ENCODE data around the gene AOPEP. TPM values are rescaled to one million over a fixed set of nuclear protein-coding genes. Genes with fewer than 3 reads are reported as not detected.

Gene AOPEP
- total RNA-seq, 1 experiment from 2014 or later = 15.0 TPM

DNA sequence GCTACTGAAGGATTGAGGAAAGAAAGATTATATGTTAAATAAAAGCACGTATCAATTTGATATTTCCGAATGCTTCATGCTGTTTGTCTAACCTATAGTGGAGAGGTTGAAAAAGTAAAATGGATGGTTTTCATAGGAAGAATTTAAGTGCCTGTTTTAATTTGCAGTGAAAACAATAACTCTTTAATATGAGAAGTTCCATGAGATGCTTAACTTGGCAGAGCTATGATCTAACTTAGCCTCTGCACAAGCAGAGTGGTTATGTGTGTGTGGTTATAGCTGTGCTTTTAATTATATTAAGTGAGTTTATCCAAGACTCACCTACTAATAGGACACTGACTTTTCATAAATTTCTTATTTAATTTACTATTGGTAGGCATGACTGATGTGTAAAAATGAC lies 57.4 kb downstream of the AOPEP start:
- H3K27ac ChIP-seq (ENCODE audit: insufficient read length, low read depth, low read length) = no peak overlapping the region

More for the DNA sequence above, 57.4 kb downstream of the AOPEP start:
- H3K4ac ChIP-seq (ENCODE audit: low read depth, low read length) = no peak overlapping the region
- H3K18ac ChIP-seq (ENCODE audit: insufficient read length, low read depth, low read length) = no peak overlapping the region
- H3K9ac ChIP-seq (ENCODE audit: extremely low read depth, insufficient read length, low read length) = no peak overlapping the region
- H3K14ac ChIP-seq (ENCODE audit: insufficient read depth, low read length) = no peak overlapping the region
- no peak overlapping the region for H2BK5ac ChIP-seq (ENCODE audit: insufficient read length, low read length)
- no peak overlapping the region for H3K23ac ChIP-seq (ENCODE audit: insufficient read length, low read depth, low read length)
- no peaks in the 10 kb centered on the region for H3K79me2 ChIP-seq (ENCODE audit: insufficient read depth, low read length)
- no peaks in the 10 kb centered on the region for H4K20me1 ChIP-seq (ENCODE audit: control insufficient read depth, insufficient read depth, insufficient read length)
- no peaks in the 10 kb centered on the region for H3K36me3 Mint-ChIP-seq (ENCODE audit: insufficient read depth in 1 of 3, low read depth in 3 of 3)
- H4K8ac ChIP-seq (replicated peaks; ENCODE audit: insufficient read length, low read depth, low read length) = no peak overlapping the region
- H3K4me3 Mint-ChIP-seq = no peak overlapping the region
- H4K91ac ChIP-seq (ENCODE audit: insufficient read length, low read depth, low read length) = no peak overlapping the region
- H3K27me3 Mint-ChIP-seq (ENCODE audit: low read depth) = no peaks in the 10 kb centered on the region
- no peaks in the 10 kb centered on the region for H3K4me1 ChIP-seq (ENCODE audit: insufficient read depth, low read length)
- H4K5ac ChIP-seq (ENCODE audit: insufficient read length, low read depth, low read length) = no peak overlapping the region
- no peak overlapping the region for H2AK5ac ChIP-seq (ENCODE audit: insufficient read length, low read length)
- no peaks in the 10 kb centered on the region for H3K9me3 Mint-ChIP-seq
- H2BK15ac ChIP-seq (ENCODE audit: low read depth, low read length) = no peak overlapping the region
- H3T11ph ChIP-seq (ENCODE audit: low read length) = no peak overlapping the region
- no CpG with 5 or more reads among the region's 2 CpGs for WGBS (ENCODE audit: extremely low coverage, insufficient read length, low lambda C conversion rate)
- no peak overlapping the region for H3K4me2 ChIP-seq (ENCODE audit: insufficient read depth, insufficient read length, low read length)
- no peaks in the 10 kb centered on the region for H3K23me2 ChIP-seq (ENCODE audit: insufficient read length, low read depth, low read length, poor library complexity, severe bottlenecking)
- H3K4me1 Mint-ChIP-seq = peaks cover 10 to 11% of the 10 kb centered on the region in 2 experiments
- no peaks in the 10 kb centered on the region for H3K79me1 ChIP-seq (ENCODE audit: insufficient read depth, low read depth, low read length, poor library complexity, severe bottlenecking)
- no peak overlapping the region for H2BK12ac ChIP-seq (ENCODE audit: insufficient read length, low read depth, low read length)
- H3K27me3 ChIP-seq (ENCODE audit: insufficient read depth, low read length) = no peaks in the 10 kb centered on the region
- no peak overlapping the region for H3K56ac ChIP-seq (ENCODE audit: insufficient read length, low read depth, low read length)
- no peak overlapping the region for H3K27ac Mint-ChIP-seq
- no peak for DNase-seq
- TF ChIP-seq, protein P1, sequence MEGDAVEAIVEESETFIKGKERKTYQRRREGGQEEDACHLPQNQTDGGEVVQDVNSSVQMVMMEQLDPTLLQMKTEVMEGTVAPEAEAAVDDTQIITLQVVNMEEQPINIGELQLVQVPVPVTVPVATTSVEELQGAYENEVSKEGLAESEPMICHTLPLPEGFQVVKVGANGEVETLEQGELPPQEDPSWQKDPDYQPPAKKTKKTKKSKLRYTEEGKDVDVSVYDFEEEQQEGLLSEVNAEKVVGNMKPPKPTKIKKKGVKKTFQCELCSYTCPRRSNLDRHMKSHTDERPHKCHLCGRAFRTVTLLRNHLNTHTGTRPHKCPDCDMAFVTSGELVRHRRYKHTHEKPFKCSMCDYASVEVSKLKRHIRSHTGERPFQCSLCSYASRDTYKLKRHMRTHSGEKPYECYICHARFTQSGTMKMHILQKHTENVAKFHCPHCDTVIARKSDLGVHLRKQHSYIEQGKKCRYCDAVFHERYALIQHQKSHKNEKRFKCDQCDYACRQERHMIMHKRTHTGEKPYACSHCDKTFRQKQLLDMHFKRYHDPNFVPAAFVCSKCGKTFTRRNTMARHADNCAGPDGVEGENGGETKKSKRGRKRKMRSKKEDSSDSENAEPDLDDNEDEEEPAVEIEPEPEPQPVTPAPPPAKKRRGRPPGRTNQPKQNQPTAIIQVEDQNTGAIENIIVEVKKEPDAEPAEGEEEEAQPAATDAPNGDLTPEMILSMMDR (conservative IDR thresholded peaks at IDR 0.05) = no peak
- no peak overlapping the region for H2BK120ac ChIP-seq (ENCODE audit: low read depth, low read length, poor library complexity, severe bottlenecking)
- no peaks in the 10 kb centered on the region for H3K9me3 ChIP-seq (ENCODE audit: control insufficient read depth, low read depth, low read length)
- no peak overlapping the region for H2BK20ac ChIP-seq (ENCODE audit: low read depth, low read length, poor library complexity, severe bottlenecking)
- no peak overlapping the region for H2AFZ ChIP-seq (ENCODE audit: low read length)
